ENCODE results near the gene PPM1H. TPM values are rescaled to one million over a fixed set of nuclear protein-coding genes. Genes with fewer than 3 reads are reported as not detected.

PPM1H gene
- total RNA-seq, 1 experiment from 2014 or later = 0.22 TPM

DNA sequence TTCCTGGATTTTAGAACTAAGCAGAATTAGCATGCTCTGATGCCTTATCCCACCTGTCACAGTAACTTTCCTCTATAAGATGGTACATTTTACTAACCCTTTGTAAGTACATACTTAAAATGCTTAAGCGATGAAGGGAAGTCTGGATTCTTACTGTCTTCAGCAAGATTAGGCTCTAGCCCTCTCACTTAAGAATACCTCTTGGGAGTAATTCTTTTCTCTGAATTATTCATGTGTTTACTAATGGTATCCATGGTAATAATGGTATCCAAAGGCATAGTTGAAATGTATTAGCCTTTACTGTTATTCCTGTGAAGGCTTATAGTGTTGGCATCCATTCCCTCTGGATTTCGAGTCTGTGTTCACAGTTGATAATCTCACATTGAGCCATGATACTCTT is 291.5 kb downstream of the PPM1H start:
- Histone ChIP-seq H3K9me2 (replicated peaks; ENCODE audit: insufficient read depth, low read length) (no peaks in the 10 kb centered on the region), H3K4me3 (ENCODE audit: low read length) (no peak overlapping the region), H4K20me1 (ENCODE audit: insufficient read depth, low read depth, low read length) (no peaks in the 10 kb centered on the region), H3K9ac (ENCODE audit: low read length) (no peak overlapping the region), H3K27ac (ENCODE audit: low read length) (no peak overlapping the region), H3K36me3 (ENCODE audit: insufficient read depth, low read length) (no peaks in the 10 kb centered on the region), H3K4me2 (ENCODE audit: low read depth, low read length, poor library complexity, severe bottlenecking) (no peak overlapping the region), H3K27me3 (ENCODE audit: low read length) (no peaks in the 10 kb centered on the region), H3K4me1 (ENCODE audit: low read length) (no peaks in the 10 kb centered on the region), H3K79me2 (ENCODE audit: low read length) (no peaks in the 10 kb centered on the region), H2AFZ (ENCODE audit: low read length) (no peak overlapping the region), H3K9me3 (ENCODE audit: low read length) (no peaks in the 10 kb centered on the region)
- DNase-seq = no peak

DNA sequence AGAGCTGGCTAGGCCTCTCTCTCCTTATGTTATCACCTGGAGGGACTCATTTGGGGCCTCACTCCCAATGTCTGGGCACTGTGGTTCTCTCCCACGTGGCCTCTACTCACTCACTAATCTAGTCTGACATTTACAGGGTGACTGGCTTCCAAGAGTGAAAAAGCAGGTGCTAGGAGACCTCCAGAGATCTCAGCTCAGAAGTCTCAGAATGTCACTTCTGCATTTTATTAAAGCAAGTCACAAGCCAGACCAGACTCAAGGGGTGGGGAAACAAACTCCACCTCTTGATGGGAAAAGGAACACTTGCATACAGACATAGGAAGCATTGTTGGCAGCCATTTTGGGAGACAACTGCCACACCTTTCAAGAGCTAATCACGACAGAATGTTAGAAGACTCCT is 292.5 kb downstream of the PPM1H start:
- H3K79me2 ChIP-seq (ENCODE audit: low read length) = no peaks in the 10 kb centered on the region
- H3K9ac ChIP-seq (ENCODE audit: low read length) = no peak overlapping the region

DNA sequence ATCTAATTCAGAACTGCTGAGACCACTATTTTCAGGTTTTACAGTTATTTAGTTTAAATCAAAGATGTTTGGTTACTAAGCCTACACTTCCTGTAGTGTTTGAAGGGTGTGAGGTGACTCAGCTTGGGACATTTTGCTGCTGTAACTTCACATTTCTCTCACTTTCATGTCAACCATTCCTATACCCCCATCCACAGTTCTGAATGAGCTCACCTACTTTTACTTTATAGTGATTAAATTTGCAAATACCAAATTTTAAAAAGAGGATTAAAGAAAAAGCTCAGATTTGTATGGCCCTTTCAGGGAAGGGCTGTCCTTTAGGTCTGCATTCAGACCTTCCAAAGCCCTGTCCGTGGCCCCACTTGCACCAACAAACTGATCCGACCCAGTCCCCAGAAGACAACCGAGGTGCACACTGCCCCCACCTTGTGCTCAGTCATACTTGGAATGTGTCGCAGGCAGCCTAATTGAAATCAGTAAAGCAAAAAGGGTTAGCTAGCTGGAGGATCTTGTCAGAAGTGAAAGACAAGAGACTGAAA is 294.0 kb downstream of the PPM1H start:
- H3K4me3 ChIP-seq (ENCODE audit: low read length) = no peak overlapping the region
- H4K20me1 ChIP-seq (ENCODE audit: insufficient read depth, low read depth, low read length) = no peaks in the 10 kb centered on the region
- no peaks in the 10 kb centered on the region for H3K79me2 ChIP-seq (ENCODE audit: low read length)
- H3K27ac ChIP-seq (ENCODE audit: low read length) = no peak overlapping the region
- no peaks in the 10 kb centered on the region for H3K27me3 ChIP-seq (ENCODE audit: low read length)
- H3K9ac ChIP-seq (ENCODE audit: low read length) = no peak overlapping the region
- no peaks in the 10 kb centered on the region for H3K9me3 ChIP-seq (ENCODE audit: low read length)
- H3K9me2 ChIP-seq (replicated peaks; ENCODE audit: insufficient read depth, low read length) = no peaks in the 10 kb centered on the region
- H3K4me1 ChIP-seq (ENCODE audit: low read length) = no peaks in the 10 kb centered on the region
- H3K36me3 ChIP-seq (ENCODE audit: insufficient read depth, low read length) = no peaks in the 10 kb centered on the region
- H2AFZ ChIP-seq (ENCODE audit: low read length) = 0 out of 2 replicates have a peak overlapping the region, but pooled peaks have one; percentile 36
- no peak for DNase-seq
- no peak overlapping the region for H3K4me2 ChIP-seq (ENCODE audit: low read depth, low read length, poor library complexity, severe bottlenecking)

More for the DNA sequence above, 292.5 kb downstream of the PPM1H start:
- Histone ChIP-seq H2AFZ (ENCODE audit: low read length) (no peak overlapping the region), H3K9me3 (ENCODE audit: low read length) (no peaks in the 10 kb centered on the region), H3K4me1 (ENCODE audit: low read length) (no peaks in the 10 kb centered on the region), H3K27ac (ENCODE audit: low read length) (no peak overlapping the region), H3K27me3 (ENCODE audit: low read length) (no peaks in the 10 kb centered on the region), H3K36me3 (ENCODE audit: insufficient read depth, low read length) (no peaks in the 10 kb centered on the region), H4K20me1 (ENCODE audit: insufficient read depth, low read depth, low read length) (no peaks in the 10 kb centered on the region), H3K4me3 (ENCODE audit: low read length) (no peak overlapping the region), H3K9me2 (replicated peaks; ENCODE audit: insufficient read depth, low read length) (no peaks in the 10 kb centered on the region), H3K4me2 (ENCODE audit: low read depth, low read length, poor library complexity, severe bottlenecking) (no peak overlapping the region)
- DNase-seq = no peak

DNA sequence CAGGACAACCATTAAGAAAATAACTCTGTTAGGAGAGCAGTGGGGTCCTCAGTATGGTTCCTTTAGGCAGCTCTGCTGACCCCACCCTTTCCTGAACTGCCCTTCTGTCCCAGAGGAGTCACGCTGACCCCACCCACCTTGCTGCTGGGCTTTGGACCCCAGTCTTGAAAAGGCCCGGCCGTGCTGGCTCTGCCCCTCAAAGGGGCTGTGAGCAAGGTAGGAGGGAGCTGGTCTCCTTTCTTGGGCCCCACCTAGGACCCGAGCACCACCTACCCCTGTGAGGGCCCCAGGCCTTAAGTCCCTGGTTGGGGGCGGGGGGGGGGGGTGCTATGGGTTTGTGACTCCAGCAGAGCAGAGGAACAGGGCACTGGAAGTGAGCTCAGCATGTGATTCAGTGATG is 297.3 kb downstream of the PPM1H start:
- Histone ChIP-seq H3K4me2 (ENCODE audit: low read depth, low read length, poor library complexity, severe bottlenecking) (no peak overlapping the region), H3K9me3 (ENCODE audit: low read length) (no peaks in the 10 kb centered on the region), H3K27ac (ENCODE audit: low read length) (no peak overlapping the region), H3K4me3 (ENCODE audit: low read length) (no peak overlapping the region), H3K27me3 (ENCODE audit: low read length) (no peaks in the 10 kb centered on the region), H3K9ac (ENCODE audit: low read length) (no peak overlapping the region), H3K36me3 (ENCODE audit: insufficient read depth, low read length) (no peaks in the 10 kb centered on the region), H4K20me1 (ENCODE audit: insufficient read depth, low read depth, low read length) (no peaks in the 10 kb centered on the region), H3K4me1 (ENCODE audit: low read length) (no peaks in the 10 kb centered on the region; the same call in 1 of the 2 replicates), H3K9me2 (replicated peaks; ENCODE audit: insufficient read depth, low read length) (no peaks in the 10 kb centered on the region), H2AFZ (ENCODE audit: low read length) (no peak overlapping the region), H3K79me2 (ENCODE audit: low read length) (no peaks in the 10 kb centered on the region)
- no peak for DNase-seq

DNA sequence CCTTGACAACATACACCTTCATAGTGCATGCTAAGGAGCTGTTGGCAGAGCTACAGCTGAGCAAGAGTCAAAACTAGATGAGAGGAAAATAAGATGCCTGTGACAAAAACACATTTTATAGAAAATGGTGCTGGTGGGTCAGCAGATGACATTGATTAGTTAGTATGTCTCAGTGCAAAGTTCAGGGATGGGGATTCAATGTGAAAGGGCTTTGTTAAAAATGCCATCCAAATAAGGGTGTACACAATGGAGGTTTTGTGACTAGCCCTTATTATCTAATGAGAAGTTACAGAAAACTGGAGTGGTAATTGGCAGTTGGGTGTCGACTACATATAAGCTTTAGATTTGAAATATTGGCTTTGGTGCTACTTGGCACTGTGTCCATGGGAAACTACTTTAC is 299.3 kb downstream of the PPM1H start:
- H4K20me1 ChIP-seq (ENCODE audit: insufficient read depth, low read depth, low read length) = no peaks in the 10 kb centered on the region
- no peaks in the 10 kb centered on the region for H3K36me3 ChIP-seq (ENCODE audit: insufficient read depth, low read length)
- DNase-seq = no peak
- no peak overlapping the region for H3K4me2 ChIP-seq (ENCODE audit: low read depth, low read length, poor library complexity, severe bottlenecking)
- no peaks in the 10 kb centered on the region for H3K9me2 ChIP-seq (replicated peaks; ENCODE audit: insufficient read depth, low read length)
- no peak overlapping the region for H3K9ac ChIP-seq (ENCODE audit: low read length)
- no peaks in the 10 kb centered on the region for H3K9me3 ChIP-seq (ENCODE audit: low read length)
- no peaks in the 10 kb centered on the region for H3K79me2 ChIP-seq (ENCODE audit: low read length)
- no peak overlapping the region for H3K27ac ChIP-seq (ENCODE audit: low read length)
- no peak overlapping the region for H3K4me3 ChIP-seq (ENCODE audit: low read length)
- H3K27me3 ChIP-seq (ENCODE audit: low read length) = no peaks in the 10 kb centered on the region
- H2AFZ ChIP-seq (ENCODE audit: low read length) = no peak overlapping the region
- no peaks in the 10 kb centered on the region; the same call in 1 of the 2 replicates for H3K4me1 ChIP-seq (ENCODE audit: low read length)

DNA sequence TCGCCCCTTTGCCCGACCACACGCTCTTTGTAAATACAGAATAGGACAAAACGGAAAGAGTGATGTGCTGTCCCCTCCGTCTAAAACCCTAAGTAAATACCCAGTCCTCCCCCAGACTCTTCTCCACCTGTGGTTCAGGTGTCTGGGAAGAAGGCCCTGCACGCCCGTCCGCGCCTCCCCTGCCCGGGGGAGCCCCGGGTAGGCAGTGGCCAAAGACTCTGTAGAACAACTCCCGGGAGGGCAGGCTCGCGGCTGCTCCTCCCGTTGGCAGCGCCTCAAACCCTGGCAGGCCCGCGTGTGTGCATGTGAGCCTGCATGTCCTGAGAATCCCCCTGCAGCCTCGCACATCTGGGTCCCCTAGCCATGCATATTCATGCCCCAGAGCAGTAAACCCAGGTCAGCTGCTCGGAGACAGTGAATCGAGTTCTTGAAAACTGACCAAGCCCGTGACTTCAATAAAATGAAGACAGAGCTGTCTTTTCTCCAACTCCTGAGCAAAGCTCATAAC is 302.5 kb downstream of the PPM1H start:
- H3K27ac ChIP-seq (ENCODE audit: low read length) = no peak overlapping the region
- H3K4me2 ChIP-seq (ENCODE audit: low read depth, low read length, poor library complexity, severe bottlenecking) = no peak overlapping the region
- H3K9me2 ChIP-seq (replicated peaks; ENCODE audit: insufficient read depth, low read length) = no peaks in the 10 kb centered on the region
- H2AFZ ChIP-seq (ENCODE audit: low read length) = no peak overlapping the region
- no peaks in the 10 kb centered on the region for H3K27me3 ChIP-seq (ENCODE audit: low read length)
- H3K9ac ChIP-seq (ENCODE audit: low read length) = no peak overlapping the region
- DNase-seq = no peak
- H3K4me1 ChIP-seq (ENCODE audit: low read length) = no peaks in the 10 kb centered on the region; the same call in 1 of the 2 replicates
- no peaks in the 10 kb centered on the region for H3K9me3 ChIP-seq (ENCODE audit: low read length)
- no peak overlapping the region for H3K4me3 ChIP-seq (ENCODE audit: low read length)
- H3K36me3 ChIP-seq (ENCODE audit: insufficient read depth, low read length) = no peaks in the 10 kb centered on the region
- no peaks in the 10 kb centered on the region for H3K79me2 ChIP-seq (ENCODE audit: low read length)
- no peaks in the 10 kb centered on the region for H4K20me1 ChIP-seq (ENCODE audit: insufficient read depth, low read depth, low read length)

DNA sequence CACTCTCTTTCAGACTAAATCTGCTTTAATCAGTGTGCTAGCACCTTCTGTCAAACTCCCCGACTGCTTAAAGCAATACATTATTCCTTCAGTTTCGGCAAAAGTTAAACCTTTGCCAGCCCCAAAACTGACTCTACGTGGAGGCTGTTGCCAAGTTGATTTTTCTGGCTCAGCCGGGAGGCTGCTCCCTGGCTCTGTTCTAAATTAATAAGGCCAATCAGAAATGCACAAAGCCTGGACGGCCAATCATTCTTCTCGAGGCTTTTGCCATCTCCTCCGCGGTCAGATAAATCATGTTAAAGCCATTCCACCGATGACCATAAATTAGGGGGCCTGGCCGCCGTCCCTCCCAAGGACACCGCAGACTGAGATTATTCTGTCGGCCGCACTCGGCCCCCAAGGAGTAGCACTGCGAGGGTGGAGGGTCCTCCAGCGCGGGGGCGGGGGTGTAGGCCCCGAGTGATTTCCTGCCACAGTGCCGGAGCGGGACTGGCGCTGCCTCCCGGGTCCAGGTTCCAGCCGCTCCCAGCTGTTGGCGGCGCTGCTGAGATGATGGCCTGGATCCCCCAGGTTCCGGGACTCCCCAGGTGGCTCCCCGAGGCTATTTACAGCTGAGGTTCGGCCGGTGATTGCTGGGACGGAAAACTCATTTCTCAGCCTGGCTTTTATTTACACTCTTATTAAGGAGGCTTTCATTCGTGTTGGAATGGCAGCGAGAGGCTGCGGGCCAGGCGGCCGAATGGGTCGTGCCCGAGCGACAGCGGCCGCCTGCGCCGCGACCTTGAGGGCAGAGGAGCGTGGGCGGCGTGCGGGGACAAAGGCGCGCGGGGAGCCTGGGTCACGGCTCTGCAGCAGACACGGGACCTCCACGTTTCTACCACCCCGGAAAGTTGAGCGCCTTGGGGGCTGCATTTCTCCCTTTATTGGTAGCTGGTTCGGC is 303.2 kb downstream of the PPM1H start:
- no peaks in the 10 kb centered on the region for H3K9me3 ChIP-seq (ENCODE audit: low read length)
- no peak overlapping the region for H3K27ac ChIP-seq (ENCODE audit: low read length)
- no peaks in the 10 kb centered on the region for H4K20me1 ChIP-seq (ENCODE audit: insufficient read depth, low read depth, low read length)
- no peaks in the 10 kb centered on the region for H3K27me3 ChIP-seq (ENCODE audit: low read length)
- no peaks in the 10 kb centered on the region; the same call in 1 of the 2 replicates for H3K4me1 ChIP-seq (ENCODE audit: low read length)
- H3K9me2 ChIP-seq (replicated peaks; ENCODE audit: insufficient read depth, low read length) = no peaks in the 10 kb centered on the region
- H2AFZ ChIP-seq (ENCODE audit: low read length) = no peak overlapping the region
- no peaks in the 10 kb centered on the region for H3K79me2 ChIP-seq (ENCODE audit: low read length)
- no peak overlapping the region for H3K9ac ChIP-seq (ENCODE audit: low read length)
- DNase-seq = no peak
- no peak overlapping the region; the same call in 1 of the 2 replicates for H3K4me3 ChIP-seq (ENCODE audit: low read length)
- no peaks in the 10 kb centered on the region for H3K36me3 ChIP-seq (ENCODE audit: insufficient read depth, low read length)
- H3K4me2 ChIP-seq (ENCODE audit: low read depth, low read length, poor library complexity, severe bottlenecking) = no peak overlapping the region

DNA sequence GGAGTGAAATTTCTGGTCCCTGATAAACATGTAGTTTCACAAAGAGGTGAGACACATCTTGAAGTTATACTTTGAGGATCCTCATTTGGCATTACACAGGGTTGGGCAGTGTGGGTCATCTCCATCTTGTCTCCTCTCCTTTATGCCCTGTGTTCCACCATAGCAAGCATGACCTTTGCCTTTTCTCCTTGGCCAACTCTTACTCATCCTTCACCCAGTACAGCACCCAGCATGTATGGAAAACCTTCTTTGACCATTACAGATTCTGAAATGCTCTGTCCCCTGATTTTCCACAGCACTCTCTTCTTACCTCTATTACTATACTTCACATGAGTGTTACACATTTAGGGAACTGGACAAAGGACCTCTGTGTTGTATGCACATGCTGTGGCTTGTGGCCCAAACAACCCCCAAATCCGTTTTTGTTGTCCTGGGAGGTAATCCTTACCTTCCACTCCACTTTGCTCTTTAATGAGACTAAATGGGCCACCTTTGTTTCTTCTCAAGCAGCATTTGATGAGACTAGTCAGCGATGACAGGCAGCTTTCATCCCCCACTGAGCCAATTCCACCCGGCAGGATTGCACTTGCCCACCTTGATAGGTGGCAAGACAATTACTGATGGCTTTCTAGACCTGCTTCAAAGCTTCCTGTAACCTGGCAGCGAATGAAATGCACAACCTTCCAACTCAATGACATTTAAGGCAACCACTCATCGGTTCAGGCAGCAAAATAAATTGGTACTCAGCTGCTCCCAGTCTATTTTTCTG is 304.8 kb downstream of the PPM1H start:
- Histone ChIP-seq H3K27ac (ENCODE audit: low read length) (no peak overlapping the region), H3K4me1 (ENCODE audit: low read length) (no peaks in the 10 kb centered on the region; the same call in 1 of the 2 replicates), H3K9ac (ENCODE audit: low read length) (no peak overlapping the region), H3K4me3 (ENCODE audit: low read length) (no peak overlapping the region), H3K79me2 (ENCODE audit: low read length) (no peaks in the 10 kb centered on the region), H3K9me3 (ENCODE audit: low read length) (no peaks in the 10 kb centered on the region), H3K27me3 (ENCODE audit: low read length) (no peaks in the 10 kb centered on the region), H4K20me1 (ENCODE audit: insufficient read depth, low read depth, low read length) (no peaks in the 10 kb centered on the region), H3K36me3 (ENCODE audit: insufficient read depth, low read length) (no peaks in the 10 kb centered on the region), H2AFZ (ENCODE audit: low read length) (no peak overlapping the region), H3K4me2 (ENCODE audit: low read depth, low read length, poor library complexity, severe bottlenecking) (no peak overlapping the region), H3K9me2 (replicated peaks; ENCODE audit: insufficient read depth, low read length) (no peaks in the 10 kb centered on the region)
- no peak for DNase-seq

Measured in Karpas-422 (cell line).